Smooth muscle cell (in vitro differentiated cells): ENCODE data around the gene TBX5. TPM values are rescaled to one million over a fixed set of nuclear protein-coding genes. Genes with fewer than 3 reads are reported as not detected.
"Not testable (repeated sequence)": the region's sequence is repeated elsewhere in the genome, so short reads cannot be mapped to it uniquely, and the experiment has no call there.

Experiments used
- DNase-seq: peaks from one replicate; lab custom pipeline; 2025; ENCODE audit not compliant: unreplicated experiment; lab: John Stamatoyannopoulos, UW
- H2AFZ ChIP-seq: fragments of 200-600 bp; sonication (generic); 2 replicates; pipeline ENCODE4 v1.6.0; 2016; ENCODE audit warnings: antibody characterized with exemption, low read depth, mild to moderate bottlenecking
- H3F3A ChIP-seq: fragments of 200-600 bp; sonication (generic); 2 replicates; pipeline ENCODE4 v1.6.0; 2017; ENCODE audit warnings: antibody characterized with exemption, low read depth
- H3K27ac ChIP-seq: fragments of 200-600 bp; sonication (generic); 2 replicates; pipeline ENCODE4 v1.5.1; 2016; ENCODE audit warnings: low read depth, mild to moderate bottlenecking
- H3K27me3 ChIP-seq: fragments of 200-600 bp; sonication (generic); 2 replicates; pipeline ENCODE4 v1.6.1; 2016; ENCODE audit warnings: low read depth, mild to moderate bottlenecking
- H3K36me3 ChIP-seq: fragments of 200-600 bp; sonication (generic); 2 replicates; pipeline ENCODE4 v1.5.1; 2016; ENCODE audit warnings: low read depth
- H3K4me1 ChIP-seq: fragments of 200-600 bp; sonication (generic); 2 replicates; pipeline ENCODE4 v1.5.1; 2016; ENCODE audit warnings: low read depth
- H3K4me2 ChIP-seq: fragments of 200-600 bp; sonication (generic); 2 replicates; pipeline ENCODE4 v1.6.0; 2016; ENCODE audit warnings: mild to moderate bottlenecking
- H3K4me3 ChIP-seq: fragments of 200-600 bp; sonication (generic); 2 replicates; pipeline ENCODE4 v1.5.1; 2016; ENCODE audit warnings: mild to moderate bottlenecking
- H3K79me2 ChIP-seq: fragments of 200-600 bp; sonication (generic); 2 replicates; pipeline ENCODE4 v1.6.0; 2016; ENCODE audit warnings: low read depth, mild to moderate bottlenecking
- H3K9ac ChIP-seq: fragments of 200-600 bp; sonication (generic); 2 replicates; pipeline ENCODE4 v1.6.0; 2016; ENCODE audit warnings: low read depth
- H3K9me3 ChIP-seq: fragments of 200-600 bp; sonication (generic); replicated peaks from 2 replicates; pipeline ENCODE4 v1.5.1; 2016; ENCODE audit warnings: low read depth
- H4K20me1 ChIP-seq: fragments of 200-600 bp; sonication (generic); 2 replicates; pipeline ENCODE4 v1.6.0; 2016; ENCODE audit warnings: low read depth
- CTCF ChIP-seq: fragments of 200-600 bp; sonication (generic); IDR thresholded peaks from 2 replicates; pipeline ENCODE4 v1.5.1; 2017; ENCODE audit warnings: borderline replicate concordance, mild to moderate bottlenecking, antibody characterized with exemption; ENCODE audit not compliant: insufficient read depth, poor library complexity, severe bottlenecking
- WGBS: methylation state at CpG from one replicate; pipeline ENCODE4 v1.1.7; 2016; ENCODE audit warnings: low lambda C conversion rate; 5-methylcytosine and 5-hydroxymethylcytosine counted together
- polyA plus RNA-seq: library from polyadenylated mRNA; unstranded; fragments of >200 nt; fragmentation: Nextera tagmentation; extraction: Ambion mirVana; gene quantifications from 2 replicates; pipeline ENCODE4 v1.2.1, GENCODE V29; 2016
- total RNA-seq: library from RNA; depleted of rRNA; stranded (reverse); fragments of >200 nt; gene quantifications from 2 replicates; pipeline ENCODE4 v1.2.3, GENCODE V29; 2014

The TBX5 gene
- total and polyA plus RNA-seq, 2 experiments from 2014 or later = not detected

GRCh38 chr12:114355389-114356088 lies 50.4 kb downstream of the TBX5 start:
- Histone ChIP-seq H3K27ac (no peak overlapping the region), H3K9ac (no peak overlapping the region), H4K20me1 (no peaks in the 10 kb centered on the region), H3K27me3 (peaks cover 17% of the 10 kb centered on the region), H3K4me3 (no peak overlapping the region), H3K36me3 (no peaks in the 10 kb centered on the region), H3F3A (no peaks in the 10 kb centered on the region), H3K9me3 (no peaks in the 10 kb centered on the region), H3K4me1 (no peaks in the 10 kb centered on the region), H3K4me2 (no peak overlapping the region), H2AFZ (no peak overlapping the region), H3K79me2 (no peaks in the 10 kb centered on the region)
- WGBS = 80% methylated on average over 16 of the region's 16 CpGs
- DNase-seq = no peak
- no peak for TF ChIP-seq CTCF

GRCh38 chr12:114349239-114349638 lies 56.7 kb downstream of the TBX5 start:
- not testable (repeated sequence) for H3K9me3 ChIP-seq, H3K36me3 ChIP-seq, H4K20me1 ChIP-seq, H2AFZ ChIP-seq, H3K27me3 ChIP-seq, DNase-seq, H3K9ac ChIP-seq, H3K4me3 ChIP-seq, H3K79me2 ChIP-seq, H3F3A ChIP-seq, H3K4me1 ChIP-seq, H3K4me2 ChIP-seq, H3K27ac ChIP-seq
- WGBS = 80% methylated on average over 7 of the region's 7 CpGs

GRCh38 chr12:114347861-114348260 lies 58.1 kb downstream of the TBX5 start:
- no peak overlapping the region for H2AFZ ChIP-seq
- 94% methylated on average over 3 of the region's 3 CpGs for WGBS
- no peak overlapping the region for H3K27ac ChIP-seq
- no peak overlapping the region for H3K9ac ChIP-seq
- DNase-seq = no peak
- no peaks in the 10 kb centered on the region for H3F3A ChIP-seq
- H4K20me1 ChIP-seq = no peaks in the 10 kb centered on the region
- H3K4me2 ChIP-seq = no peak overlapping the region
- no peaks in the 10 kb centered on the region for H3K4me1 ChIP-seq
- no peaks in the 10 kb centered on the region for H3K9me3 ChIP-seq
- no peaks in the 10 kb centered on the region for H3K79me2 ChIP-seq
- H3K4me3 ChIP-seq = no peak overlapping the region
- TF ChIP-seq CTCF = no peak
- H3K27me3 ChIP-seq = peaks cover 9% of the 10 kb centered on the region
- no peaks in the 10 kb centered on the region for H3K36me3 ChIP-seq

- DNase-seq = no peak
- Histone ChIP-seq H3K4me3 (no peak overlapping the region), H3K79me2 (no peaks in the 10 kb centered on the region), H3K27ac (no peak overlapping the region), H4K20me1 (no peaks in the 10 kb centered on the region), H3K4me1 (no peaks in the 10 kb centered on the region), H3K27me3 (no peaks in the 10 kb centered on the region), H3K9ac (no peak overlapping the region), H3K9me3 (no peaks in the 10 kb centered on the region), H3K36me3 (no peaks in the 10 kb centered on the region), H3K4me2 (no peak overlapping the region), H2AFZ (no peak overlapping the region), H3F3A (no peaks in the 10 kb centered on the region)
- WGBS = 82% methylated on average over 2 of the region's 2 CpGs
- TF ChIP-seq CTCF = no peak
These were observed 61.1 kb downstream of the TBX5 start for GRCh38 chr12:114344831-114345230.
